ENCODE measurements around the gene PREX1.

DNA sequence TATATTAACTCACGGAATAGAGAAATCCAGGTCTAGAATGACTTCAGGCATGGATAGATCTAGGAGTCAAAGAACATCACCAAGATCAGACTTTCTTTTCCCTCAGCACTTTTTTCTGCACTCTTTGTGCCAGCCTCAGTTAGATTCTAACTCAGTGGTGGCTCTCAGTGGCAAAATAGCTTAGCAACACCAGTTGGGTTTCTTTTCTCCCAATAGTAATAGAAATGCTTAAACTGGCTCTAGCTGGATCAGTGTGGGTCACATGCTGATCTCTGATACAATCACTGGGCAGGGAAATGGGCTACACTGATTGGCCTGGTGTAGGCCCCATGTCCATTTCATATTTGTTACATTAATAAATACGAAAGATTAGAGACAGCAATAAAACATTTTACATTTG, 49.5 kb upstream of the PREX1 start:
- TF ChIP-seq, protein P1, sequence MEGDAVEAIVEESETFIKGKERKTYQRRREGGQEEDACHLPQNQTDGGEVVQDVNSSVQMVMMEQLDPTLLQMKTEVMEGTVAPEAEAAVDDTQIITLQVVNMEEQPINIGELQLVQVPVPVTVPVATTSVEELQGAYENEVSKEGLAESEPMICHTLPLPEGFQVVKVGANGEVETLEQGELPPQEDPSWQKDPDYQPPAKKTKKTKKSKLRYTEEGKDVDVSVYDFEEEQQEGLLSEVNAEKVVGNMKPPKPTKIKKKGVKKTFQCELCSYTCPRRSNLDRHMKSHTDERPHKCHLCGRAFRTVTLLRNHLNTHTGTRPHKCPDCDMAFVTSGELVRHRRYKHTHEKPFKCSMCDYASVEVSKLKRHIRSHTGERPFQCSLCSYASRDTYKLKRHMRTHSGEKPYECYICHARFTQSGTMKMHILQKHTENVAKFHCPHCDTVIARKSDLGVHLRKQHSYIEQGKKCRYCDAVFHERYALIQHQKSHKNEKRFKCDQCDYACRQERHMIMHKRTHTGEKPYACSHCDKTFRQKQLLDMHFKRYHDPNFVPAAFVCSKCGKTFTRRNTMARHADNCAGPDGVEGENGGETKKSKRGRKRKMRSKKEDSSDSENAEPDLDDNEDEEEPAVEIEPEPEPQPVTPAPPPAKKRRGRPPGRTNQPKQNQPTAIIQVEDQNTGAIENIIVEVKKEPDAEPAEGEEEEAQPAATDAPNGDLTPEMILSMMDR (IDR thresholded peaks at IDR 0.05): peak in 2 of 3 experiments; percentile 17 to 36
- TF ChIP-seq POLR2A (IDR thresholded peaks at IDR 0.05): no peak
